GM19035 (cell line): ENCODE results near the gene ICAM1.
A peak's percentile ranks its signal among the peaks of the same experiment; 100 is the strongest.
"Not testable (repeated sequence)": the region's sequence is repeated elsewhere in the genome, so short reads cannot be mapped to it uniquely, and the experiment has no call there.

Experiments
- ATAC-seq: cut with Tn5 transposase; IDR thresholded peaks from one replicate; pipeline ENCODE4 v1.9.1; 2021; ENCODE audit not compliant: unreplicated experiment

ICAM1 gene

DNA sequence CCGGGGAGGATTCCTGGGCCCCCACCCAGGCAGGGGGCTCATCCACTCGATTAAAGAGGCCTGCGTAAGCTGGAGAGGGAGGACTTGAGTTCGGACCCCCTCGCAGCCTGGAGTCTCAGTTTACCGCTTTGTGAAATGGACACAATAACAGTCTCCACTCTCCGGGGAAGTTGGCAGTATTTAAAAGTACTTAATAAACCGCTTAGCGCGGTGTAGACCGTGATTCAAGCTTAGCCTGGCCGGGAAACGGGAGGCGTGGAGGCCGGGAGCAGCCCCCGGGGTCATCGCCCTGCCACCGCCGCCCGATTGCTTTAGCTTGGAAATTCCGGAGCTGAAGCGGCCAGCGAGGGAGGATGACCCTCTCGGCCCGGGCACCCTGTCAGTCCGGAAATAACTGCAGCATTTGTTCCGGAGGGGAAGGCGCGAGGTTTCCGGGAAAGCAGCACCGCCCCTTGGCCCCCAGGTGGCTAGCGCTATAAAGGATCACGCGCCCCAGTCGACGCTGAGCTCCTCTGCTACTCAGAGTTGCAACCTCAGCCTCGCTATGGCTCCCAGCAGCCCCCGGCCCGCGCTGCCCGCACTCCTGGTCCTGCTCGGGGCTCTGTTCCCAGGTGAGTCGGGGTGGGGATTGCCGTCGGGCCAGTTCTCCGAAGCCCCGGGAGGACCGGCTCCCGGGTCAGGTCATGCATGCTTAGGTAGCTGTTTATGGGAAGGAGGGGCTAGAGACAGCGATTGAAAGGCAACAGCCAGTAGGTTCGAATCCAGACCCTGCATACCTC lies at the start of gene ICAM1:
Gene ICAM1 (plus strand): TSS at position 505 of the 779 bp plus-strand sequence. CDS start 40 bp downstream, at position 545.
- ATAC-seq = peak; percentile 51

- ATAC-seq = no peak
These were observed 48.6 kb upstream of the ICAM1 start for GRCh38 chr19:10222201-10222890.

- ATAC-seq = no peak
These were observed 47.3 kb upstream of the ICAM1 start for GRCh38 chr19:10223488-10224213.

GRCh38 chr19:10224337-10224736 lies 46.6 kb upstream of the ICAM1 start:
- ATAC-seq = no peak

DNA sequence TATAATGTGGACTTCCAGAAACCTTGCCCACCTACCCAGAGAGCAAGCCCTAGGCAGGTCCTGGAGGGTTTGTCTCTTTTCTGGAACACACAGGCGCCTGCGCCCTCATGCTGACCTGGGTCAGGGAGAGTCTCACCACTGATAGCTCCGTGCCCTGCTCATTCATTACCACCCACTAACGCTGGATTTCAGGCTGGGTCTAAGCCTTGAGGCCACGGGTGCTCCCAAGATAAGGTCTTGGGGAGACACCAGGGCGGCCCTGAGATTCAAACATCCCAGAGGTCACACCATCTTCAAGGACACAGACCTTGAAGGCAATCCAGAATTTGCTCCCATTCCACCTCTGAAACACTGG lies 44.9 kb upstream of the ICAM1 start:
- no peak for ATAC-seq

GRCh38 chr19:10226376-10227025 lies 44.4 kb upstream of the ICAM1 start:
- ATAC-seq = no peak

DNA sequence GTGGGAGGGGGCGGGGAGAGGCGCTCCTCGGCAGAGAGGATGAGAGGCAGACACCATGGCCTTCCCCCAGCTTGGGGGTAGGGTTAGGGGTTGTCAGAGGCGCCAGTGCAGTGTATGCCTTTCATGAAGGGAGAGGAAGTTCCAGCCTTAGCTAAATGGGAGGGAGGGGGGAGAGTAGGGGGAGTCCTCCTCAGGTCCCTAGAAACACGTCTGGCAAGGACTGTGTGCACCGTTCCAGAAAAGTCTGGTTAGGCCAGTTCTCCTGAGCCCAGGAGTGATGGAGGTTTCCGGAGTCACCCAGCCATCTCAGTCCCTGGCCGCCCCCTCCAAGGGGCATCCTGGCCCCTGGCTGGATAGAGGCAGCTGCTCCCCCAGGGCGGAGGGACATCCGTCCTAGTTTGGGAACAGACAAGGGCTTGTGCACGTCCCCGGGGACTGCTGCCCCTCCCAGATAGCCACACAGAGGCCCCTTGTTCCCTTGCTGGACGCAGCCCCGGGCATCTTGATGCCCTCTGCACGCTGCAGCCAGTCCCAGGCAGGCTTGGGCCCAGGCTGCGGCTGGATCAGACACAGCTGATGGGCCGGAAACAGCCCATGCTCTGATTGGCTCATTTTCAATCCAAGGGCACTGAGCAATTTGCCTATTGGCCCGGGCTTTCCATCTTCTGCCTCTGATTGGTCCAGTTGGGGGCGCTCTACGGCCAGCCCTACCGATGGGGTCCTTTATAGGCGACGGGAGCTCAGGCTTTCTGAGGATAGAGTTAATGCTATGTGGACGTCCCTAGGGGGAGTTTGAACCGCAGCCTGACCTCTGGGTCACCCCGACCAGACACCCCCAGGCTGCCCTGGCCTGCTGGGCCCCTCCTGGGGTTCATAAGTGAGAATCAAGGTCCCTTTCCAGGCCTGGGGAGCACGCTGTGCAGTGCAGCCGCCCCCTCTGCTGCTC lies 43.6 kb upstream of the ICAM1 start:
- ATAC-seq = no peak

DNA sequence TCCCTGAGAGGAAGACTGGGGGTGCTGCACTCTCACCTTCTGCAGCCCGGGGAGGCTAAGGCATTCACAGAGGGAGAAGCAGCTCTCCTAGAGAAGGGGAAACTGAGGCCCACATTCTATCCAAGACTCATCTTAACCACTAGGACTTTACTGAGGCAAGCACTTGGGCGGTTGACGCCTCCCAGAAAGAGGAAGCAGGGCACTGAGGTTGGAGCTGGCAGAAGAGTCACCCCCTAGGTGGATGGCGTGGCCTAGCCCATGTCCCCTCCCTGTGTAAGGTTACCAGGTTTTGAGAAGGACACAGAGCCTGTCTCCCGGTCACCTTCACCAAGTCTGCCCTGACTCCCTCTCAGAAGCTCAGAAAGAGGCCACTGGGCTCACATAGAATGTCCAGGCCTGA lies 42.5 kb upstream of the ICAM1 start:
- no peak for ATAC-seq

DNA sequence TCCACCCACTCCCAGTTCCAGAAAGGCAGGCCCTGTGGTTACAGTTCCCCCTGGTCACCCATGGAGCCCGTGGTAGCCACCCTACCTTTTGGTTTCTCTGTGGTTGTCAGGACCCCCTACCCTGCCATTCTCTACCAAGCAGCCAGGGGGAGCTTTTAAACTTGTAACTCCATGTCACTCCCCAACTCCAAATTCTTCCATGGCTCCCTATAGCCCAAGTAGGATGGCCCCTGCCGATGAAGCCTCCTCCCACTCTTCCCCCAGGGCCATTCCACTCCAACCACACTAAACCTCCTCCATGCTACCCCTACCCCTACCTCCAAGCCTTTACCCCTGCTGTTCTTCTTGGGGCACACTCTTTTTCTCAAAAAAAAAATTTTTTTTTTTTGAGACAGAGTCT lies 42.0 kb upstream of the ICAM1 start:
- ATAC-seq = no peak

DNA sequence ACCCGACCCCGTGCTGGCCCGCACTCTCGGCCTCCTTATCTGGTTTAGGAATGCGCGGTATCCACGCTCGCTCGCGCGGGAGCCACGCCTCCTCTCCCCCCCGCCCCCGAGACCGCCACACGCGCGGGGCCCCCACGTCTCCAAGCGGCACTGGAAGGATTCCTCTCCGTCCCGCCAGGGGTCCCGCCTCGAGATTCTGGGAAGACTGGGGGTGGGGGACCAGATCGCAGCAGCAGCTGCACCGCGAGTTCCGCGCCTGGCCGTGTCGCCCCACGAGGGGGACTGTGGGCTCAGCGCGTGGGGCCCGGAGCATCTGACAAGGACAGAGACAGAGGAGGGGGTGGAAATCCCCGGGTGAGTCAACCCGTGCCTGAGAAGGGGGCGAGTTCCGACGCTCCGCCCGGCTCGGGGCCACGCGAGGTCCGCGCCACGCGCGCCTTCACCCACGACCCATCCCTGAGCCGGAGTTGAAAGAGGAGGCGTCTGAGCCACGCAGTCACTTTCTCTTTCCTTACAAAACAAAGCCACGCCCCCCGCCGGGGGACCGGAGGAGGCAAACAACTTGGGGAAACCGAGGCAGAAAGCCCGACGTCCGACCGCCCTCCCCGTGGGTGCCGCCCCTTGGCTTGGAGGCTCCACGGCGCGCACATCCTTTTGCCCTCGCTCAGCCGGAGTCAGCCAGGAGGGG lies 40.6 kb upstream of the ICAM1 start:
- no peak for ATAC-seq

- peak; percentile 37 for ATAC-seq
These were observed 39.9 kb upstream of the ICAM1 start, which contains the start of gene S1PR2 for GRCh38 chr19:10230861-10231611. TSS of gene S1PR2 (minus strand) at chr19:10231331. CDS start at chr19:10224905, 6,426 bp downstream.

- ATAC-seq = no peak
These were observed 39.2 kb upstream of the ICAM1 start for GRCh38 chr19:10231612-10232228.

DNA sequence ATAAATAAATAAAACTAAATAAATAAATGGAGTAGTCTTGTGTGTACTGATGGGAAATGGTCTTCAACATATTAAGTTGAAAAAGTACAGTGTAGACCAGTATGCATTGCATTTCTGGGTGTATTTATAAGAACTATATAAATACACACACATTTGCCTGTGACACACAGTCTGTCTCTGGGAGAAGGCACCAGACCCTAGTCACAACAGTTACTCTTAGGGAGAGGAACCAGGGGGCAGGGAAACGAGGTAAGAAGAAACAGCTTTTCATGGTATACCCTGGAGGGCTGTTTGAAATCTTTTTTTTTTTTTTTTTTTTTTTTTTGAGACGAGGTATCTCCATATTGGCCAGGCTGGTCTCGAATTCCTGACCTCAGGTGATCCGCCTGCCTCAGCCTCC lies 37.0 kb upstream of the ICAM1 start:
- no peak for ATAC-seq

DNA sequence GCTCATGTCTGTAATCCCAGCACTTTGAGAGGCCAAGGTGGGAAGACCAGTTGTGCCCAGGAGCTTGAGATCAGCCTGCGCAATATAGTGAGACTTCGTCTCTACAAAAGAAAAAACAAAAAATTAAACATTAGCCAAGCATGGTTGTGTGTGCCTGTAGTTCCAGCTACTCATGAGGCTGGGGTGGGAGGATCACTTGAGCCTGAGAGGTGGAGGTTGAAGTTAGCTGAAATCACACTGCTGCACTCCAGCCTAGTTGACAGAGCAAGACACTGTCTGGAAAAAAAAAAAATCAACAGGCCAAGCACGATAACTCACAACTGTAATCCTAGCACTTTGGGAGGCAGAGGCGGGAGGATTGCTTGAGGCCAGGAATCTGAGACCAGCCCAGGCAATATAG lies 35.9 kb upstream of the ICAM1 start:
- ATAC-seq = no peak

DNA sequence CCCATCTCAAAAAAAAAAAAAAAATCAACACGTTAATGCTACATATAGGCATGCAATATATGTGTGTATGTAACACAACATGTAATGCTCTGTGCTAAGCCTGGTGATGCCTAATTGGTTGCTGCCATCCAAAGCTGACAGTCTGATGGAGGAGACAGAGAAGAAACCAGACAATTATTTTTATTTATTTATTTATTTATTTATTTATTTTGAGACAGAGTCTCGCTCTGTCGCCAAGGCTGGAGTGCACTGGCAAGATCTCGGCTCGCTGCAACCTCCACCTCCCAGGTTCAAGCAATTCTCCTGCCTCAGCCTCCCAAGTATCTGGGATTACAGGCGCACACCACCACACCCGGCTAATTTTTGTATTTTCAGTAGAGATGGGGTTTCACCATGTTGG lies 35.5 kb upstream of the ICAM1 start:
- ATAC-seq = not testable (repeated sequence)

DNA sequence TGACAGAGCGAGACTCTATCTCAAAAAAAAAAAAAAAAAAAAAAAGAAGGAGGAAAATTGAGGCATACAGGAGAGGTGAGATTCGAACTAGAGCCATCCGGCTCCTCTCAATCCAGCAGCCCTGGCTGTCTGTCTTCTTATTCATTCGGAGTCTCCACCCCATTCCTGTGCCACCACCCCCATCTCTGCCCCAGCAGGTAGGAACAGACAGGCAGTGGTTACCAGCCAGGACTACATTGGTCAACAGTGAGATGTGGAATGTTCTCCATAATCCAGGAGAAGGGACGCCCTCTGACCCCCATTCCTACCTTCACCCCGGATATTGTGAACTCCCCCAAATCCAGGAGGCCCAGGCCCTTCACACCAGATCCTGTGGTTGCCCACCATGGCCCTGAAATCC lies 33.2 kb upstream of the ICAM1 start:
- ATAC-seq = no peak

- no peak for ATAC-seq
These were observed 32.6 kb upstream of the ICAM1 start for GRCh38 chr19:10238172-10238783.

DNA sequence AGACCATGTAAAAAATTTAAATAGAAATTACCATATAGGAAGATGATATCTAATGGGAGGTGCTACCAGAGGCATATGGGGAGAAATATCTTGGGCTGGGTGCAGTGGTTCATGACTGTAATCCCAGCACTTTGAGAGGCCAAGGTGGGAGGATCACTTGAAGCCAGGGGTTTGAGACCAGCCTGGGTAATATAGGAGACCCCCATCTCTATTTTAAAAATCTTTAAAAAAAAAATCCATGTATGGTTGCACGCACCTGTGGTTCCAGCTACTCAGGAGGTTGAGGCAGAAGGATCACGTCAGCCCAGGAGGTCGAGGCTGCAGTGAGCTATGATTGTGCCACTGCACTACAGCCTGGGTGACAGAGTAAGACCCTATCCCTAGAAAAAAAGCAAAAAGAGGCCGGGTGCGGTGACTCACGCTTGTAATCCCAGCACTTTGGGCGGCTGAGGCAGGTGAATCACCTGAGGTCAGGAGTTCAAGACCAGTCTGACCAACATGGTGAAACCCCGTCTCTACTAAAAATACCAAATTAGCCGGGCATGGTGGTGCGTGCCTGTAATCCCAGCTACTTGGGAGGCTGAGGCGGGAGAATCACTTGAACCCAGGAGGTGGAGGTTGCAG lies 29.0 kb upstream of the ICAM1 start:
- not testable (repeated sequence) for ATAC-seq
